Hematopoietic multipotent progenitor cell treated with erythropoietin and hydrocortisone succinate and interleukin-3 and kit ligand, for 4 days (in vitro differentiated cells): ENCODE measurements around the gene SEC31B.
A peak's percentile ranks its signal among the peaks of the same experiment; 100 is the strongest.

Source experiments
- DNase-seq: peaks from one replicate; pipeline ENCODE4 v3.0.0-alpha.2; 2015

Gene SEC31B

GRCh38 chr10:100528123-100528886 lies 8.6 kb upstream of the SEC31B start:
- no peak for DNase-seq

DNA sequence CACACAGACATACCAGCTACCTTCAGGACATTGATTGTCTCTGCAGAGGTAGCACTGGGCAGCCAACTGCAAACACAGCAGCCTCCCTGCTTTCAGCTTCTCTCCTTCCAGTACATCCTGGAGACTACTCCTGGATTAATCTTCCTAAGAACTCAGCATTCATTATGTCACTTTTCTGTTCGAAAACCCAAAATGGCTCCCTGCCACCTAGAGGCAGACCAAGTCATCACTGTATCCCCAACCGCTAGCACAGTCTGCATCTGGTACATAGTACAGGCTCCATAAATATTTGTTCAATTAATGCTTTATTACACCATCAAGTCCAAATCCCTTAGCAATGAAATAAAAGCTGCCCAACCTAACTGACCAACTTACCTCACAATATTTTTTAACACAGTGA lies 5.0 kb upstream of the SEC31B start:
- DNase-seq: no peak

- no peak for DNase-seq
These were observed 4.5 kb upstream of the SEC31B start for GRCh38 chr10:100524206-100524605.

GRCh38 chr10:100522945-100523344 lies 3.3 kb upstream of the SEC31B start:
- no peak for DNase-seq

DNA sequence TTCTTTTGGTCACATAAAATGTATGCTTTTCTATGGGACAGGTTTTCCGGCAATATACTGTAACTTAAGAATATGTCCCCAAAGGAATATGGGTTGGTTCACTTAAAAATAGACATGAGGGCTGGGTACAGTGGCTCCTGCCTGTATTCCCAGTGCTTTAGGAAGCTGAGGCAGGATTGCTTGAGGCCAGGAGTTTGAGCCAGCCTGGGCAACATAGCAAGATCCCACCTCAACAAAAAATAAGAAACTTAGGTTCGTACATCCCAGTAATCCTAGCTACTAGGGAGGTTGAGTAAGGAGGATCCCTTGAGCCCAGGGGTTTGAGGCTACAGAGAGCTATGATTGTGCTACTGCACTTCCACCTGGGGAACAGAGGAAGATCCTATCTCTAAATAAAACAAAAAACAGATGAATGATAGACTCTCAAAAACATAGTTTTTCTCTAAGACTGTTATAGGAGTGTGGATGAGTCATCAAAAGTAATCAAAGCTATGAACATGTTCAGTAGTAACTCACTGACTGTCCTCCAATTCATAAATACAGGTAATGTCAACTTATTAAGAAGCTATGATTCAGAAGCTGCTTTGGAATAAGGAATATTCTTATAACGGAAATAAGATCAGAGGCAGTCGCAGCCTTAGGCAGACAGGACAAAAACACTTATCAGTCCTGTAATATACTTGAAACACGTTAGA lies 2.6 kb upstream of the SEC31B start:
- DNase-seq: no peak

DNA sequence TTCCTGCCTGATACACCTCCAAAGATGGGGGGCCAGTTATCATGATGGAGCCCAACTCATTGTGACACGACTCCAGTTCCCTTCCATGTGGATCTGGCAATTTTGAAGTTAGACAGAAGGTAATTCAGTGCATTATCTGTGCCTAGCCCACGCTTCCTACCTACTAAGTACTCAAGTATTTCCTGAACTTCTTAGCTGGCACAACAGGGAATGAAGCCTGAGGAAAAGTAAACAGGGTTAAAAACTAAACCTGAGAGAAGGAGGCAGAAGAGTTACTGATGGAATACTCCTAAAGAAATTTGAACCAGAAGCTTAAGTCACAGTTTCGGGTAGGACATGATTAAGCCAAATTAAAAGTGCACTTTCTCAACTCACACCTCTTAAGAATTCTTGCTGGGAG lies 1.1 kb upstream of the SEC31B start:
- DNase-seq: no peak

DNA sequence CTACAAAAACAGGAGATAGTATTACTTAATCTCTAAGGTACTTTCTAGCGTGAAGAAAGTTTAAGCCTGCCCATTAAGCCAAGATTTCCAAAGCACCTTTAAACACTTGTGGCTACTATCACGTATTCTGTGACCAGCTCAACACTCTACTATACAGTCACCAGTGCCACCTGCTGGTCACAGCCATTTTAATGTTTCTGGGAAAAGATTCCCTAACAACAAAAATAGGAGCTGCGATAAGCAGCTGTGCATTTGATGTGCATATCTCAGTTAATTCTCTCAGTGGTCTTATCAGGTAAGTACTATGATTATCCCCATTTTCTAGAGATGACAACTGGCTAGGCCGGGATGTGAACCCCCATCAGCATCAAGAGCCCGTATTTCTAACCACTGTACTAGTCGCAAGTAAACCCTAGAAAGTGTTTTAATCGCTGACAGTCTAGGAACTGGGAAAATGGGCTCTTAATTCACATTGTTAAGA lies 860 bp downstream of the SEC31B start:
- DNase-seq: peak; percentile 78

DNA sequence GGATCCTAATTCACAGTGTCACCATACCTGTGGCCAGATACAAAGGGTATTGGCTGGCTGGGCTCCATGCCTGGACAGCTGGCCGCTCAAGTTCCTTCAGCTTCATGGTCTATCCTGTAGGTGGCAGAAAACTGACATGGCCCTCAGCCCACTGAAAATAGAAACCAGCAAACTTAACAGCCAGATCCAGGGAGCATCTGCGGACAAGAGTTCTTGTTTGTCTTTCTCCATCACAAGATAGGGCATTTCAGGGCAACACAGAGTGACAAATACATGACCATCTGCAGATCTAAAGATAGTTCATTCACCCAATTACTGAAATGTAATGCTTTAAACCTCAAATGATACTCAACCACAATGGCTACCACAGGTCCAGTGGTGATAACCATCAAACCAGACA lies 2.8 kb downstream of the SEC31B start:
- DNase-seq: peak; percentile 67

GRCh38 chr10:100515612-100516011 lies 4.0 kb downstream of the SEC31B start:
- DNase-seq: no peak

DNA sequence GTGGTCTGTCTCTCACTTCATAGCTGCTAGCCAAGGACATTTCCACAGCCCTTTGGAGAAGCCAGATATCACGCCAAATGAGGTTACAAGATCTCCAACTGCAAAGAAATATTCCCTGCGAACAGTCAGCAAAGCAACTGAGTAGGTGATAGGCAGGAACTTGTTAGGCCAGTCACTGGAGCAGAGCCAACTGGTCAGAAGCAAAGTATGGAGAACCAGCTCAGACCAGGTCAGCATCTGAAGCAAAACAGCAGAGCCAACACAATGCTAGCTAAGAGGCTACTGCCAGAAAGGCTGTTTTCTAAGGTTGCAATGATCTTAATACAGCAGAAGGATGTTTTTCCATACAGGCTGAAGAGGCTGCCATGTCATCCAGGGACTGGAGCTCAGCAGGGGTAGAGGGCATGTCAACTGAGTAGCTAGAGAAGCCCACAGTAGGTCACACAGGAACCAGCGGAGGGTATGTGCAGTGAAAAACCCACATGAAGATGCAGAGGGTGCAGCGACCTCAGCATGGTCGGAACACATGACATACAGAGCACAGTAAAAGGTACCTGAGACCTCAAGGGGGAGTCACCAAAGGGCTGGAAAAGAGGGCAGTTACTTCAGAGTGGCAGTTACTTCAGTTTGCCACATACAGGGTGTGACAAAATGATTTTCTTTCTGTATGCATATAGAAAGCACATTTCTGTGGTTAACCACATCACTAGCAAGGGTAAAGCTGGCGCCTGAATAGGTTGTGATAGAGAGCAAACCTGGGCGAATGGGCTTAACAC lies 8.9 kb downstream of the SEC31B start:
- peak; percentile 92 for DNase-seq

GRCh38 chr10:100509241-100509840 lies 10.3 kb downstream of the SEC31B start:
- DNase-seq: peak; percentile 18

- peak; percentile 90 for DNase-seq
These were observed 10.9 kb downstream of the SEC31B start for GRCh38 chr10:100508691-100509150.

- no peak for DNase-seq
These were observed 11.4 kb downstream of the SEC31B start for GRCh38 chr10:100508266-100508665.

GRCh38 chr10:100507357-100507732 lies 12.3 kb downstream of the SEC31B start:
- no peak for DNase-seq

DNA sequence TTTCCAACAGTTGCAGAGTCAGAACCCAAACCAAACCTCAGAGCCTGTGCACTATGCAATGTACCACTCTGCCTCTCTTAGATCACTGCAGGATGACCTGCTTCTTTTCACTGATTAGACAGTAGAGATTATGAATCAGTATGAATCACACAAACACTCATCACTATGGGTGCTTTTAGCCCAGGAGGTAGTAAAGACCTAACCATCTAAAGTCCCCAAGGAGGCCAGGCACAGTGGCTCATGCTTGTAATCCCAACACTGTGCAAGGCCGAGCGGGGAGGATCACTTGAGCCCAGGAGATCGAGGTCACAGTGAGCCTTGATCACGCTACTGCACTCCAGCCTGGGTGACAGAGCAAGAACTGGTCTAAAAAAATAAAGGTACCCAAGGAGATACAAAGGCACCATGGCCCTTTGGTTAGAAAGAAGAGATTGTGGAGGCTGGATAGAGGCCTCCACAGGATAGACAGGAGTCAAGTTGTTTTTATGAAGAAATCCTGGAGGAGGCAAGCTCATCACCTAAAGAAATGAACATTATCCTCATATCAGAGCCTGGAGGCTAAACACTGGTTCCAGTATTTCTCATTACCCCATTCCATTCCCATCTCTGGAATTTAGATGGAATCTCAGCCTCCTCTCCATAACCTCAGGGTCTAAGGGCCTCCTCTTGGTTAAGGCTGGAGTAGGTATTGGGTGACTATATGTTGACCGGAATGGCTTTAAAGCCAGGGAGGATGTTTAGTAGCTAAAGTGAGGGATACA lies 12.9 kb downstream of the SEC31B start:
- no peak for DNase-seq

DNA sequence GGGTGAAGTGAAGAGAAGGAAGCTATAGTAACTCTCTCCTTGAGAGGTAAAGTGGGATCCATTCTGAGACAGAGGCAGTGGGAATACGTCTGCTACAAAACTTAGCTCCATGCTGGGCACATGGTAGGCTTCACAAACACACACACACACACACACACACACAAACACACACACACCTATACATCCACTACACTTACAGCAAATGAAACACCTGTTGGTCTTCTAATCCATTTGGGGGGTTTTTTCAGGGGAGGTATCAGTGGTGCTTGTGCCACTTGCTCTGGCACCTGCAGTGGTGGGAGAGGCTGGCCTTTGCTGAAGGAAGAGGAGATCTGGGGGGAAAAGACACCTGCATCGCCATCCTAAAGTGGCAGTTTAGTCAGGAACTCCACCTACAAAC lies 14.5 kb downstream of the SEC31B start:
- no peak for DNase-seq

DNA sequence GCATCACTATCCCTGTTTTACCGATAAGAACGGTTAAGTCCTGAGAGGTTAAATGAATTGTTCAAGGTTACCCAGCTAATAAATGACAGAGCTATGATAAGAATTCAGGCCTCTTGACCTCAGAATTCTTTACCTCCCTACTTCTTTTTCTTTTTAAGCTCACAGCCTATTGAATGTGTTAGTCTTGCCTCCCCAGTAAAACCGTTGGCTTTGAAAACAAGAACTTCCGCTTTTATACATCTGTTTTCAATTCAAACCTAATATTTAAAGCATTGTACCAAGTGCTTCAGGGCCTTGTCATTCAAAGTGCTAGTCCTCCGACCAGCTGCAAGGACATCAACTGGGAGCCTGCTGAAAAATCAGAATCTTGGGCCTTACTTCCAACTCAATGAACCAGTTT lies 15.6 kb downstream of the SEC31B start:
- DNase-seq: no peak

DNA sequence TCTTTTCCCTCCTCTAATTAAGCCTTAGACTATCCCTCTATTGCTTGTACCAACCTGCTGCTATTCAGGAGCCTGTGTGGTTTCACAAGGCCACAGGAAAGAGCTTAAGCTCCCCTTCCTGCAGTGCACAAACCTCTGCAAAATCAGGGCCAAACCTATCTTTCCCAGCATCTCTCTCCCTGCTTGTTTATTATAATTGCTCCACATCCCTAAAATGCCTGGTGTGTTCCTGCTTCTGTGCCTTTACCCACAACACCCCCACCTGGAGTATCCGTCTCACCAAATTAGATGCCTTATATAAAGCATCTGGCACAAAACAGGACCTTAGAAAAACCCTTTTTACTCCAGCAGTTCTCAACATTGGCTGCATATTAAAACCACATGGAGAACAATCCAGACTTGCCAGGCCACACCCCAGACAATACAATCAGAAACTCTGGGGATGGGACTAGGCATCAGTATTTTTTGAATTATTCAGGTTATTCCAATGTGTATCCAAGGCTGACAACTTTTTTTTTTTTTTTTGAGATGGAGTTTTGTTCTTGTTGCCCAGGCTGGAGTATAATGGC lies 16.7 kb downstream of the SEC31B start:
- no peak for DNase-seq

GRCh38 chr10:100501423-100501822 lies 18.2 kb downstream of the SEC31B start:
- no peak for DNase-seq

DNA sequence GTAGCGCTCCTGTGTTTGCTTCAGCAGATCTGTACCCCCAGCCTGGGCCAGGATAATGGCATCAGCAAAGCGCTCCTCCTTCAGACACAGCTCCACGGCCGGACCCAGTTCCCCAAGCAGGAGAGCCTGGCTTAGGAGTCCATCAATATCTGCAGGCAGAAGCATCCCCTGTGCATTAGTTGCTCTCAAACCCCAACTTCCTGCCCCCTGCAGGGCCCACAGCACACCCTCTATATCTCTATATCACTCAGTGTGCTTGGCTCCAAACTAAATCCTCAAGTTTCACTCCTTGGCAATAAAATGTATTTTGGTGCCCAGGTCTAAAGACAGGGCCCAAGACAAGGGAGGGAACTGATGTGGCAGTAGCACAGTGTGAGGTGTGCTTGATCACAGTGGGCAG lies 21.6 kb downstream of the SEC31B start:
- no peak for DNase-seq

- DNase-seq: no peak
These were observed 23.1 kb downstream of the SEC31B start for GRCh38 chr10:100496567-100496966.

GRCh38 chr10:100490531-100490930 lies 29.1 kb downstream of the SEC31B start:
- no peak for DNase-seq
